HepG2 (cell line): ENCODE measurements around the gene MNAT1.

Experiments
- BHLHE40 ChIP-seq: IDR thresholded peaks from 2 replicates; pipeline ENCODE4 v1.6.1; 2011; ENCODE audit warnings: low read length, improper control_type of control experiment
- CEBPZ ChIP-seq: IDR thresholded peaks from 2 replicates; pipeline ENCODE4 v1.6.1; 2012; ENCODE audit warnings: low read length, improper control_type of control experiment
- EZH2 ChIP-seq: conservative IDR thresholded peaks from 2 replicates; pipeline ENCODE4 v1.6.1; 2012; ENCODE audit warnings: mild to moderate bottlenecking, low read depth, low read length, moderate library complexity
- KDM1A ChIP-seq: IDR thresholded peaks from 2 replicates; pipeline ENCODE4 v1.6.1; 2016; ENCODE audit warnings: missing compliant biosample characterization
- SMC3 ChIP-seq: IDR thresholded peaks from 2 replicates; pipeline ENCODE4 v1.6.1; 2011; ENCODE audit warnings: low read length, improper control_type of control experiment
- ZBTB25 ChIP-seq: IDR thresholded peaks from 2 replicates; pipeline ENCODE4 v1.6.1; 2018; ENCODE audit warnings: missing genetic modification reagents
- ZBTB7B ChIP-seq: sonication (generic); formaldehyde crosslinking; IDR thresholded peaks from 2 replicates; pipeline ENCODE4 v1.4.0; 2020; ENCODE audit warnings: missing genetic modification reagents
- ZNF124 ChIP-seq: sonication (generic); formaldehyde crosslinking; IDR thresholded peaks from 2 replicates; pipeline ENCODE4 v1.4.0; 2020; ENCODE audit warnings: missing genetic modification reagents
- ZNF24 ChIP-seq: fragments of 450-650 bp; IDR thresholded peaks from 2 replicates; pipeline ENCODE4 v1.6.1; 2017; ENCODE audit warnings: antibody characterized with exemption, mild to moderate bottlenecking
- ZNF550 ChIP-seq: sonication (generic); formaldehyde crosslinking; IDR thresholded peaks from 2 replicates; pipeline ENCODE4 v1.4.0; 2020; ENCODE audit warnings: mild to moderate bottlenecking, missing genetic modification reagents, borderline replicate concordance
- ZNF609 ChIP-seq: sonication (generic); formaldehyde crosslinking; IDR thresholded peaks from 2 replicates; pipeline ENCODE4 v1.4.0; 2020; ENCODE audit warnings: mild to moderate bottlenecking, missing genetic modification reagents, borderline replicate concordance
- ZNF687 ChIP-seq: sonication (generic); formaldehyde crosslinking; IDR thresholded peaks from 2 replicates; pipeline ENCODE4 v1.5.1; 2020; ENCODE audit warnings: mild to moderate bottlenecking, missing genetic modification reagents, moderate library complexity
- TF ChIP-seq, protein P1 (sequence below): sonication (generic); formaldehyde crosslinking; IDR thresholded peaks from 2 replicates; pipeline ENCODE4 v1.5.0; 2020; ENCODE audit warnings: mild to moderate bottlenecking, missing genetic modification reagents, moderate library complexity

DNA sequence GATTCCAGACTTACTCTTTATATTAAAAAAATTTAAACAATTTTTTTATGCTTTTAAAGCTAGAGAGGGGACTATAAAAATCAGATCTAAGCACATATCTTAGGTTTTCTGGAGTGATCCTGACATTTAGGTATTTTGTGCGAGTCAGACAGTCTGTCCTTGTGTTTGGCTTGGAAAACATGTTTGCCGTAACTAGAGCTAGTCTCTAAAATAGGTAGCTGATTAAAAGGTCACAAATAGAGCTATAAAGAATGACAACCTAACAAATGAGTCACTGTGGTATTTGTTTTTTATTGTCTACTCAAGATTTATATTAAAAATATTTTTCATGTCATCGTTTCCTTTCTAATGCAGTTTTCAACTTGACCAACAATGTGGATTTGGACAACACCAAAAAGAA, 73.4 kb downstream of the MNAT1 start:
- TF ChIP-seq KDM1A (CRISPR knock-in tag), result no peak
- TF ChIP-seq, protein P1, sequence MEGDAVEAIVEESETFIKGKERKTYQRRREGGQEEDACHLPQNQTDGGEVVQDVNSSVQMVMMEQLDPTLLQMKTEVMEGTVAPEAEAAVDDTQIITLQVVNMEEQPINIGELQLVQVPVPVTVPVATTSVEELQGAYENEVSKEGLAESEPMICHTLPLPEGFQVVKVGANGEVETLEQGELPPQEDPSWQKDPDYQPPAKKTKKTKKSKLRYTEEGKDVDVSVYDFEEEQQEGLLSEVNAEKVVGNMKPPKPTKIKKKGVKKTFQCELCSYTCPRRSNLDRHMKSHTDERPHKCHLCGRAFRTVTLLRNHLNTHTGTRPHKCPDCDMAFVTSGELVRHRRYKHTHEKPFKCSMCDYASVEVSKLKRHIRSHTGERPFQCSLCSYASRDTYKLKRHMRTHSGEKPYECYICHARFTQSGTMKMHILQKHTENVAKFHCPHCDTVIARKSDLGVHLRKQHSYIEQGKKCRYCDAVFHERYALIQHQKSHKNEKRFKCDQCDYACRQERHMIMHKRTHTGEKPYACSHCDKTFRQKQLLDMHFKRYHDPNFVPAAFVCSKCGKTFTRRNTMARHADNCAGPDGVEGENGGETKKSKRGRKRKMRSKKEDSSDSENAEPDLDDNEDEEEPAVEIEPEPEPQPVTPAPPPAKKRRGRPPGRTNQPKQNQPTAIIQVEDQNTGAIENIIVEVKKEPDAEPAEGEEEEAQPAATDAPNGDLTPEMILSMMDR, result no peak
- TF ChIP-seq ZNF124 (CRISPR knock-in tag), result no peak
- TF ChIP-seq ZBTB7B (CRISPR knock-in tag), result no peak
- TF ChIP-seq BHLHE40, result no peak
- no peak for TF ChIP-seq SMC3
- TF ChIP-seq ZBTB25 (CRISPR knock-in tag), result no peak
- no peak for TF ChIP-seq ZNF609 (CRISPR knock-in tag)
- TF ChIP-seq ZNF550 (CRISPR knock-in tag), result no peak
- TF ChIP-seq ZNF687 (CRISPR knock-in tag), result no peak
- no peak for TF ChIP-seq ZNF24
- no peak for TF ChIP-seq CEBPZ
- no peak for TF ChIP-seq EZH2
